ENCODE measurements around the gene FCGR1A. TPM values are rescaled to one million over a fixed set of nuclear protein-coding genes. Genes with fewer than 3 reads are reported as not detected.
"Not testable (repeated sequence)": the region's sequence is repeated elsewhere in the genome, so short reads cannot be mapped to it uniquely, and the experiment has no call there.

Gene FCGR1A
- total and polyA plus RNA-seq, 2 experiments from 2014 or later: 0.07 to 0.52 TPM

DNA sequence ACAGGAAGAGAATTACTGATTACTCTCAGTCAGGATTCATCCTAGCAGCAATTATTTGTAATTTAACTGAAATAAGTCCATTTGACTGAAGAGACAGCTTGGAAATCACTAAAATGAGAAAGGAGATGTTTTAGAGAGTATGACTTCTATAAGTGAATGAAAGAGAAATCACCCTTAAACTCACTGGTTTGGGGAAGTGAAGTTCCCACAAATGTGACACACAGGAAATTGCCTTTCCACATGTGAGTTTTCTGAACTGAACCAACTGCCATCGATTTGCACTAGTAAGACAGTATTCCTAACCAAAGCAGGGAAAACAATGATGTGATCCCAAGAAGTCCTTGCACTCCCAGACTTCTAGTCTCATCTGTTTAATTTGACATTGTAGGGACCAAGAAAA is 13.3 kb upstream of the FCGR1A start:
- H2AFZ ChIP-seq; H3K27me3 ChIP-seq; H3K9me2 ChIP-seq (replicated peaks; ENCODE audit: insufficient read depth); H3K4me1 ChIP-seq (ENCODE audit: insufficient read depth); H4K20me1 ChIP-seq (ENCODE audit: insufficient read depth, poor library complexity, severe bottlenecking); H3K27ac ChIP-seq; H3K4me2 ChIP-seq; H3K9me3 ChIP-seq (ENCODE audit: low read depth); H3K79me2 ChIP-seq; DNase-seq (ENCODE audit: low spot score); H3K36me3 ChIP-seq (replicated peaks; ENCODE audit: insufficient read depth, low read depth); H3K4me3 ChIP-seq: not testable (repeated sequence)
- WGBS (ENCODE audit: low lambda C conversion rate, missing lambda C conversion rate): no CpG with 5 or more reads among the region's 1 CpG

DNA sequence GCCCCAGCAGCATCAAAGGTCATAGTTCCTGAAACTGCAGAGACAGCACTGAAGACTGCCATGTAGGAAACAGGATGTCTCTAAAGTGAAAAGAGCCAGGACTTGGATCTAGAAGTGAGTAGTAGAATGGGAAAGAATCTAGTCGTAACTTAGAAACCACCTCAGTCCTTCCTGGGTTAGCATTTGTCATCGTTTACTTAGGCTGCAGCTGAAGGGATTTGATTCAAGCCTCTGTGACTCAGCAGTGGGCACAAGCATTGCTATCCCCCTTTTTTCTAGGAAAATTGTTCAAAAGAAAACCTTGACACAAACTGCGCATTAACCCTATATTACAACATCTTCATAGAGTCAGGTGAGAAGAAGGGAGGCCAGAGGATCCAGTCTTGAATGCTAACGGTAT is 11.8 kb upstream of the FCGR1A start:
- not testable (repeated sequence) for H3K4me1 ChIP-seq (ENCODE audit: insufficient read depth); H3K79me2 ChIP-seq; H2AFZ ChIP-seq; H4K20me1 ChIP-seq (ENCODE audit: insufficient read depth, poor library complexity, severe bottlenecking); H3K27ac ChIP-seq; H3K27me3 ChIP-seq; H3K36me3 ChIP-seq (replicated peaks; ENCODE audit: insufficient read depth, low read depth); DNase-seq (ENCODE audit: low spot score); H3K9me2 ChIP-seq (replicated peaks; ENCODE audit: insufficient read depth); H3K9me3 ChIP-seq (ENCODE audit: low read depth); H3K4me3 ChIP-seq; H3K4me2 ChIP-seq
- 68% methylated on average over 4 of the region's 4 CpGs for WGBS (ENCODE audit: low lambda C conversion rate, missing lambda C conversion rate)

- not testable (repeated sequence) for H3K36me3 ChIP-seq (replicated peaks; ENCODE audit: insufficient read depth, low read depth); H2AFZ ChIP-seq; H3K27ac ChIP-seq; H3K4me3 ChIP-seq; H3K9me2 ChIP-seq (replicated peaks; ENCODE audit: insufficient read depth); H3K4me2 ChIP-seq; DNase-seq (ENCODE audit: low spot score); H3K27me3 ChIP-seq; H3K4me1 ChIP-seq (ENCODE audit: insufficient read depth); H3K79me2 ChIP-seq; H3K9me3 ChIP-seq (ENCODE audit: low read depth); H4K20me1 ChIP-seq (ENCODE audit: insufficient read depth, poor library complexity, severe bottlenecking)
- WGBS (ENCODE audit: low lambda C conversion rate, missing lambda C conversion rate): 91% methylated on average over 1 of the region's 4 CpGs
Measured at GRCh38 chr1:149771653-149772425, 10.7 kb upstream of the FCGR1A start.

- not testable (repeated sequence) for DNase-seq (ENCODE audit: low spot score); H3K79me2 ChIP-seq; H3K27ac ChIP-seq; H3K4me2 ChIP-seq; H2AFZ ChIP-seq; H4K20me1 ChIP-seq (ENCODE audit: insufficient read depth, poor library complexity, severe bottlenecking); H3K36me3 ChIP-seq (replicated peaks; ENCODE audit: insufficient read depth, low read depth); H3K9me3 ChIP-seq (ENCODE audit: low read depth); H3K4me3 ChIP-seq; H3K27me3 ChIP-seq; H3K9me2 ChIP-seq (replicated peaks; ENCODE audit: insufficient read depth); H3K4me1 ChIP-seq (ENCODE audit: insufficient read depth)
- WGBS (ENCODE audit: low lambda C conversion rate, missing lambda C conversion rate): 29% methylated on average over 1 of the region's 3 CpGs
Measured at GRCh38 chr1:149775510-149776147, 6.9 kb upstream of the FCGR1A start.

- not testable (repeated sequence) for H3K9me3 ChIP-seq (ENCODE audit: low read depth); H3K4me3 ChIP-seq; H3K4me1 ChIP-seq (ENCODE audit: insufficient read depth); DNase-seq (ENCODE audit: low spot score); H3K4me2 ChIP-seq; H4K20me1 ChIP-seq (ENCODE audit: insufficient read depth, poor library complexity, severe bottlenecking); H3K79me2 ChIP-seq; H3K9me2 ChIP-seq (replicated peaks; ENCODE audit: insufficient read depth); H3K36me3 ChIP-seq (replicated peaks; ENCODE audit: insufficient read depth, low read depth); H2AFZ ChIP-seq; H3K27me3 ChIP-seq; H3K27ac ChIP-seq
- WGBS (ENCODE audit: low lambda C conversion rate, missing lambda C conversion rate): 20% methylated on average over 2 of the region's 3 CpGs
Measured at GRCh38 chr1:149777084-149777483, 5.4 kb upstream of the FCGR1A start.

GRCh38 chr1:149778313-149778712 is 4.2 kb upstream of the FCGR1A start:
- H3K27me3 ChIP-seq; H3K36me3 ChIP-seq (replicated peaks; ENCODE audit: insufficient read depth, low read depth); H3K4me2 ChIP-seq; H3K4me3 ChIP-seq; DNase-seq (ENCODE audit: low spot score); H3K9me3 ChIP-seq (ENCODE audit: low read depth); H3K4me1 ChIP-seq (ENCODE audit: insufficient read depth); H3K9me2 ChIP-seq (replicated peaks; ENCODE audit: insufficient read depth); H3K79me2 ChIP-seq; H3K27ac ChIP-seq; H4K20me1 ChIP-seq (ENCODE audit: insufficient read depth, poor library complexity, severe bottlenecking); H2AFZ ChIP-seq: not testable (repeated sequence)
- WGBS (ENCODE audit: low lambda C conversion rate, missing lambda C conversion rate): 75% methylated on average over 1 of the region's 1 CpG

GRCh38 chr1:149781413-149781984 is 995 bp upstream of the FCGR1A start:
- not testable (repeated sequence) for H3K9me2 ChIP-seq (replicated peaks; ENCODE audit: insufficient read depth); H3K4me1 ChIP-seq (ENCODE audit: insufficient read depth); H3K79me2 ChIP-seq; H3K4me2 ChIP-seq; H4K20me1 ChIP-seq (ENCODE audit: insufficient read depth, poor library complexity, severe bottlenecking); H3K9me3 ChIP-seq (ENCODE audit: low read depth); H3K36me3 ChIP-seq (replicated peaks; ENCODE audit: insufficient read depth, low read depth); DNase-seq (ENCODE audit: low spot score); H3K27ac ChIP-seq; H2AFZ ChIP-seq; H3K4me3 ChIP-seq; H3K27me3 ChIP-seq
- 79% methylated on average over 5 of the region's 5 CpGs for WGBS (ENCODE audit: low lambda C conversion rate, missing lambda C conversion rate)

DNA sequence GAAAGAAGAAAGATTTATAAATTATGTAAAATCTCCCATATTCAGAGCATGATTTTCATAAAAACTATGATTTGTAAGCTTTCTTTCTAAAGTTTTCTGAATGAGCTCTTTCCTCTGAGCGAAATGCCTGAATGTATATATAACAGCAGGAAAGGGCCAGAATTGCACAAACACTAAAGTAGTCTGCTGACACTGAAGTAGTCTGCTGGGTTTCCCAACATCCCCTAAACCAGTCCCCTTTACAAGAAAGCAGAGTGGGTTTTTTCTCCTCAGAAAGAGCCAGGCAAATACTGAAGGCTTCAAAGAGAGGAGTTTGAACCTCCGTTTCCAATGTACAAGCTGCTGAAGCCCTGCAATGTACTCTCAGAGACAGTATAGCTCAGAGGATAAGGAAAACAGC is 795 bp downstream of the FCGR1A start:
- no CpG with 5 or more reads among the region's 2 CpGs for WGBS (ENCODE audit: low lambda C conversion rate, missing lambda C conversion rate)
- not testable (repeated sequence) for H3K79me2 ChIP-seq

GRCh38 chr1:149783868-149784267 is 1.4 kb downstream of the FCGR1A start:
- H3K4me2 ChIP-seq; H3K9me3 ChIP-seq (ENCODE audit: low read depth); H3K4me1 ChIP-seq (ENCODE audit: insufficient read depth); H3K4me3 ChIP-seq; H2AFZ ChIP-seq; H3K36me3 ChIP-seq (replicated peaks; ENCODE audit: insufficient read depth, low read depth); H3K27ac ChIP-seq; H3K9me2 ChIP-seq (replicated peaks; ENCODE audit: insufficient read depth); H3K79me2 ChIP-seq; H3K27me3 ChIP-seq; DNase-seq (ENCODE audit: low spot score); H4K20me1 ChIP-seq (ENCODE audit: insufficient read depth, poor library complexity, severe bottlenecking): not testable (repeated sequence)
- WGBS (ENCODE audit: low lambda C conversion rate, missing lambda C conversion rate): 90% methylated on average over 2 of the region's 4 CpGs

More for the DNA sequence above, 795 bp downstream of the FCGR1A start:
- H3K9me2 ChIP-seq (replicated peaks; ENCODE audit: insufficient read depth); H3K4me1 ChIP-seq (ENCODE audit: insufficient read depth); H4K20me1 ChIP-seq (ENCODE audit: insufficient read depth, poor library complexity, severe bottlenecking); H3K27me3 ChIP-seq; DNase-seq (ENCODE audit: low spot score); H3K4me2 ChIP-seq; H3K4me3 ChIP-seq; H3K27ac ChIP-seq; H3K9me3 ChIP-seq (ENCODE audit: low read depth); H2AFZ ChIP-seq; H3K36me3 ChIP-seq (replicated peaks; ENCODE audit: insufficient read depth, low read depth): not testable (repeated sequence)
